A204.1 (cell line): ENCODE measurements around the gene BTG2.
A peak's percentile ranks its signal among the peaks of the same experiment; 100 is the strongest.

Experiments used
- FAIRE-seq: peaks from 2 replicates; lab custom pipeline; 2012; peaks lifted over from hg19 to GRCh38; lab: Jason Lieb, UNC

The BTG2 gene

DNA sequence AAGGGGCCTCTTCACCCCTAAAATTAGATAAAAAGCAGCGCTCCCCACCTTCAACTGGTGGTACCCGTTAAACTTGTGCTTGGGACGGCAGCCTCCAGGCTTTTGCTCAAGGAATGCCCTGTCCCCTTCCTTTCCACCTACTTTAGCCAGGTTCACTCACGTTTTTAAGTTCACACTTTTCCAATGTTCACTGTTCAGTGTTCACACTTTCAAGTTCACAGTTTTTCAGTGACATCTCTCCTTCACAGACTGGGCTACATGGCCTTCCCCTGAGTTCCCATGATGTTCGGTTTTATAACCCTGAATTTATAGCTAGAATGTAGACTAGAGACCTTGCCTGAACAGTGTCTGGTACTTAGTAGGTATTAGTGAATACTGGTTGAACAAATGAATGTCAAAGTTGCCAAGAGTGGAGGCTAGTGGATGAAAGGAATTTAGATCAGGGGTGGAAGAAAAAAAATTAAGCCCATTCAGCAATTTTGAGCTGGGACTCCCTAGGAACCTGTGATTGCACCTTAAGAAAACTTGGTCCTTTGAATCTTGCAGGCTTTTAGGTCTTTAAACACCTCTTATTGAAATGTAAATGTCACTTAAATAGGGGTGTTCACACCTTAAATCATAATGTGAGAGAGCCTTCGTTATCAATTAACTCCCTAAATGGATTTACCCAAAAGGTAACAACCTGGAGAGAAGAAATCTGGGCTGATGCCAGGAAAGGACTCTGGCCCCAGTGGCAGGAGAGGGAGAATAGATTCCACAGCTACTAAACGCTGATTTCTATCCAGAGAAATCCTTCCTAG lies 12.3 kb downstream of the BTG2 start:
- no peak for FAIRE-seq

GRCh38 chr1:203318229-203318517 lies 12.9 kb downstream of the BTG2 start:
- no peak for FAIRE-seq

GRCh38 chr1:203320591-203321272 lies 15.4 kb downstream of the BTG2 start:
- no peak for FAIRE-seq

- no peak for FAIRE-seq
Observed at GRCh38 chr1:203321273-203322052, 16.1 kb downstream of the BTG2 start.

DNA sequence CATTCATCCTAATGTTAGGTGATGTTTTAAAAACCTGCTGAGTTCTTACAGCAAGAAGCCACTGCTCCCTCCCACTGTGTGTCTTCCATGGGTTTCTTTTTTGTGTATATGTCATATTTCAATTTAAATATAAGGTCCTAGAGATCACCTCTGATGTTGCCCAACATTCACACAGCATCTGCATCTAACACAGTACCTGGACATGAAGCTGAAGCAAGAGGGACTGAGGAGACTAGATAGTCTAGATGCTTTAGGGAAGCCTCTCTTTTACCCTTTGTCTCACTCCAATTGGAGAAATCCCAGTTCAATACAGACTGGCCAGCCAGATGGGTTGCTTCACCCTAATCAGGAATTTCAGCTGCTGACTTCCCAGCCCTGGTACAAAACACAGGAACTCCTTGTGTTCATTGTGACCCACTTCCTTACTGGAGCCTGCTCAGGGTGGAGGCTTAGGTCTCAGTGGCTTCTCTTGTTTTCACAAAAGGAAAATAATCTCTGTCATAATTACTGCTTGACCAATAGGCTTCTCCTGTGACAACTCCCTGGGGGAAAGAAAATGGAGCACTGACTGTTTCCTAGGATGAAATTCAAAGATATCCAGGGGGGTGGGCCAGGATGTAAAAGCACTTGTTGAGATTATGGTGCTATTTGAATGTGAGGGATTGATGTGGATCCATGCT lies 17.3 kb downstream of the BTG2 start:
- FAIRE-seq: no peak

GRCh38 chr1:203323587-203323986 lies 18.3 kb downstream of the BTG2 start:
- no peak for FAIRE-seq

- no peak for FAIRE-seq
Observed at GRCh38 chr1:203324105-203325025, 19.0 kb downstream of the BTG2 start.

DNA sequence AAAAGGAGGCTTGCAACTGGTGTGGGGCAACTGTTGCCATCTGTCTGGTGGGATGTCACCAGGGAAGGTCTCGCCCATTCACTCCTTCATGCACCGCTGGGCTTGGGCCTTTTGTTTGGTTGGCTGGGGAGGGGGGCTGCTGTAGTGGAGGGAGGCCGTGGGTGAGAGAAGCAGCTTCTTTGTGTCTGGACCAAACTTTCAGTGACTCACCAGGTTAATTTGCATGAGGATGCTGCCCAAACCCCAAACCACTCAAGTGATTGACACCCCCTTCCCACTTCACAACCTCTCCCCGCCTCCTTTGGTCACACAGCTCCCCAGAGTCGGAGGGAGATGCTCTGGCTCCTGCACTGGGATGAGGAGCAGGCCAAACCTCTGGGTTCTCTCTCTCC lies 19.7 kb downstream of the BTG2 start:
- FAIRE-seq: no peak

- FAIRE-seq: no peak
Observed at GRCh38 chr1:203325418-203326091, 20.2 kb downstream of the BTG2 start.

DNA sequence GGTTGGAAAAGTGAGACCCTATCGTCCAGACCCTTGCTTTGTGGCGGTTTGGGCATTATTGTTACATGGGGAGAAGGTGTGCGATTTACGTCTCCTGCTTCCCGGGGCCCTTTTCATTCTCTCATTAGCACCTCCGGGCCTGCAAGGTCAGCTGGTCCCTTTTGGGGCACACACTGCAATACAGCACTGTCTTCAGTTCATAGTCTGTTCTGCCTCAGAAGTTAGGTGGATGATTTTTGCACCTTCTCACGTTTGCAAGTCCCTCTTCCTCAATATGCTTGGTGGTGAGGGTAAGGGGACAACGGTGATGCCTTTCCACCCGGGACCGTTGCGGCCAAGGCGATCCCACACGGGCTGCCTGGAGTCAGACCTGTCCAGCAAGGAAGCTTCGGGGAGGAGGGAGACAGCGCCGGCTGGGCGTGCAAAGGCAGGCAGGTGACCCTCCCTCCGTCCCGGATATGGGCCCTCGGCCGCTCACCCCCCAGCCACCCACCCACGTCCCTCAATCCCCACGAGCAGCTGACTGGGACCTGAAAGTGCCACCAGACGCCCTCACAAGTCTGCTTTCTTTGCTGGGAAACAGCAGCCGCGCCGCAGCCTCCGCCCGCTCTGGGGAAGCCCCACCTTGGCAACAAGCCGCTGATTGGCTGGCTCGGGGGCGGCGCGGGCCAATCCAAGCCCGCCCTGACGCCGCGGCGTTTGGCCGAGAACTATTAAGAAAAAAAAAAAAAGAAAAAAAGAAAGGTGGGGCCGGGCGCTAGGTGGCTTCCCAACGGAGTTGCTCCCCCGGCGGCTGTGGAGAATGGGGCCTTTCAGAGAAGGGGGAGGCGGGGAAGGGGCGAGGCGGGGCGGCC lies 21.7 kb downstream of the BTG2 start:
- peak; percentile 53 for FAIRE-seq

- FAIRE-seq: no peak
Observed at GRCh38 chr1:203327684-203328457, 22.6 kb downstream of the BTG2 start.

DNA sequence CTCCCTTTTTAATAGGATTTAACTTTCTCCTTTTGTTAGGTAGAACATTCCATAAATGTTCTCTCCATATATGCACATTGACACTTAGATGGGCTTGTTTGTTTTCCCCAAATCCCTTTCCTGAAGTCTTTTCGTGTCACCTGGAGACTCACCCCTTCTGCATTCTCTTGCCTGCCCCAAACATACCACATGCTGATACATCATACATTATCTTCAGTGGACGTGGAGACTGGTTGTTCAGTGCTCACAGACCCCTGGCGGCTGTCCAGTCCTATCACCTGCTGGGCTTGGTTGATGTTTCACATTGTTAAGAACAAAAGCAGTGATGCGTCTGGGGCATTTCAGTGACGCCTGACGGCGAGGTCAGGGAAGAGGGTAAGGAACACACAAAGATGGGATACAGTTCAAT lies 23.4 kb downstream of the BTG2 start:
- no peak for FAIRE-seq

DNA sequence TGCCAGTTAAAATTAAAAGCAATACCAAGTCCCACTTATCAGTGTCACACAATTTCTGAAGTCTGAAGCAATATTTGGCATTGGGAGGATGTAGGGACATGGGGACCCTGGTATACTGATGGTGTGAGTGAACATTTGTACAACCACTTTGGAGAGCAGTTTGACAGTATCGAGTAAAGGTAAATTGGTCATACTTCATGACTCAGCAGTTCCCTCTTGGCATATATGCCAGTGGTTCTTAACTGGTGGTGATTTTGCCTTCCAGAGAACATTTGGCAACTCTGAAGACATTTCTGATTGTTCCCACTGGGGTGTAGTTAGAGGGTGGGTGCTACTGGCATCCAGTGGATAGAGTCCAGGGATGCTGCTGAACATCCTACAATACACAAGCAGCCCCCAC lies 25.9 kb downstream of the BTG2 start:
- no peak for FAIRE-seq

DNA sequence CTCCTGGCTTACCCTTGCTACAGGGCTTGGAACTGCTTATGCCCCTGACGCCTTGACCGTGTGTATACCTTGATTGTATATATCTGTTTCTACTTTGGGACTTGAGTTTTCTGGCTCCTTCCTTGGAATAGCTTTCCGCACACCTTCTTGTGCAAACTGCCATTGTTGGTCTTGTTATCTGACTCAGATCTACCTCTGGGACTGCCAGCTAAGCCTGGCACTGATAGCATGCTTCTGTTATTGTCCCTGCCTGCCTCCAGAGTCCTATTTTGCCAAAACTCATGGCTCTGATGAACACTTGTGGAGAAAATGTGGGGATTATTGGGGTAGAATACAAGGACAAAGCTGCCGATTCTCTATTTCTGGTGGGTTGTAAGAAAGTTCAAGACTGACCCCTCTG lies 30.2 kb downstream of the BTG2 start:
- no peak for FAIRE-seq

- no peak for FAIRE-seq
Observed at GRCh38 chr1:203336097-203336496, 30.8 kb downstream of the BTG2 start.

DNA sequence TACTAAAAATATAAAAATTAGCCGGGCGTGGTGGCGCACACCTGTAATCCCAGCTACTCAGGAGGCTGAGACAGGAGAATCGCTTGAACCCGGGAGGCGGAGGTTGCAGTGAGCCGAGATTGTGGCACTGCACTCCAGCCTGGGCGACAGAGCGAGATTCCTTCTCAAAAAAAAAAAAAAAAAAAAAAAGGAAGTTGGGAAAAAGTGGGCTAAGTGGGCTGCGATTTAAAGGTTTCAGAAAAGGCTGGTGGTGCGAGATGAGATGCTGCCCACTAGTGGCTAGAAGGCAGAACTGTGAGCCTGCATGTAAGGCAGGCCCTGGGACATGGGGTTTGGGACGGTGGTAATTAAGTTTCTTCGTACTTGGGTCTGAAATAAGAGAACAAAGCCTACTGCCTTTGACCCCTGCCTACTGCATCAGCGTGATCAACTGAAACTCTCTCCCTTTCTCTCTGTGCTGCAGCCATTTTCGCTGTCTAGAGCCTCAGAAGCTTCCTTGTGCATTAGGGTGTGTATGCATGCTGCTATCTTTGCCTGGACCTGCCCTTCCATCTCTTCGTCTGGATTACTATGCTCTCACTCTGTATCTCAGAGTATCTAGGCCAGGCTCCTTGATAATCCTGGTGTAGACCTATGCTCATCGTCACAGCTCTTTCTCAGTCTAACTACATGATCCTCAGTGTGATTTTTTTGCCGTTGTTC lies 33.2 kb downstream of the BTG2 start:
- no peak for FAIRE-seq

DNA sequence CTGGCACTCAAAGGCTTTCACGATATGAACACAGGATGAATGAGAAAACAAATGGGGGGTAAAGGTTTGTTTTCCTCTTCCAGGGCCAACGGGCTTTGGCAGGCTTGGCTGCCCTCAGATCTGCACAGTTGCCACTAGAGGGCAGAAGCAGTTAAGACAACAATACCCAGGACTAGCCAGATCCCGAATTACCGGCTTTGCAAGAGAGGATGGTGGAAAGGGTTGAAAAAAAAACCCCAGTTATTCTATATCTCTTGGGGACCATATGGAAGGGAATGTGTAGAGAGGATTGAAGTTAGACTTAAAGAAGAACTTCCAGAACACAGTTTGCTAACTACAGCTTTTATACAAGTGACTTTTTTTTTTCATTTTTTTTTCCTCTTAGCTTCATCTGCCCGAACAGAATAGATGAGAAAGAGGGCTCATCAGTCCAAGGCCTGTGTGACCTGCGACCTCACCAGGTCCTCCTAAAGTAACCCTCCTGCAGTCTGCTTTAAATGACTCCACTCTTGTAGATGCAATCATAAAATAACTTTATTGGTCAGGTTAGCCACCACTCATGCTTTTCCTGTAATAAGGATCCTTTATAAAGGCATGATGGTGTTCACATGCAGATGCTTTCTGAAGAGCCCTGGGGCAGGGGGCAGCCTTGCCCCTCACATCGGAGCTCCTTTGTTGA lies 34.9 kb downstream of the BTG2 start:
- FAIRE-seq: peak; percentile 70
